Transverse colon (tissue), 4 donors: ENCODE measurements around the gene ATP13A4. TPM values are rescaled to one million over a fixed set of nuclear protein-coding genes. Genes with fewer than 3 reads are reported as not detected.

Experiments used
- DNase-seq: peaks from one replicate; pipeline ENCODE4 v3.0.0-alpha.2; 2019
- H3K27ac ChIP-seq, 4 donors: fragments of 200-600 bp; sonication (generic); 2 replicates each; pipeline ENCODE4 v1.5.1; 2016 to 2018; ENCODE audit warnings: inconsistent platforms in 4 of 4
- H3K27me3 ChIP-seq: fragments of 200-600 bp; sonication (generic); 2 replicates; pipeline ENCODE4 v1.5.1; 2017; ENCODE audit warnings: inconsistent platforms
- H3K36me3 ChIP-seq, 4 donors: fragments of 200-600 bp; sonication (generic); 2 replicates each; pipeline ENCODE4 v1.5.1; 2017 to 2019; ENCODE audit warnings: inconsistent platforms in 4 of 4
- H3K4me1 ChIP-seq, 4 donors: fragments of 200-600 bp; sonication (generic); 2 replicates each; pipeline ENCODE4 v1.5.1; 2017 to 2020; ENCODE audit warnings: inconsistent platforms in 4 of 4
- H3K4me3 ChIP-seq, 4 donors: fragments of 200-600 bp; sonication (generic); 1 replicate in 1 of 4; 2 replicates in 3 of 4; pipeline versions ENCODE4 v1.5.1 to v1.6.1; 2017 to 2019; ENCODE audit warnings: inconsistent platforms in 4 of 4
- H3K9me3 ChIP-seq, 2 donors: fragments of 200-600 bp; sonication (generic); 2 replicates each; pipeline ENCODE4 v1.5.1; 2017 to 2019; ENCODE audit warnings: inconsistent platforms in 2 of 2
- CTCF ChIP-seq, 5 experiments: fragments of 200-600 bp in 3 of 5; fragments of 450-650 bp in 2 of 5; sonication (generic) in 3 of 5; IDR thresholded peaks; 1 replicate in 2 of 5; 2 replicates in 3 of 5; pipeline ENCODE4 v1.5.1; 2016 to 2017; ENCODE audit warnings: antibody characterized with exemption in 5 of 5, inconsistent platforms in 3 of 5, mild to moderate bottlenecking in 2 of 5, moderate library complexity in 1 of 5
- EP300 ChIP-seq: sonication (generic); formaldehyde crosslinking; IDR thresholded peaks from one replicate; pipeline ENCODE4 v1.6.1; 2017; ENCODE audit warnings: antibody characterized with exemption, low read depth
- POLR2A ChIP-seq: fragments of 450-650 bp; IDR thresholded peaks from one replicate; pipeline ENCODE4 v1.6.1; 2016; ENCODE audit warnings: antibody characterized with exemption, mild to moderate bottlenecking, moderate library complexity
- POLR2AphosphoS5 ChIP-seq, 3 donors: sonication (generic); formaldehyde crosslinking; IDR thresholded peaks; one replicate each; pipeline ENCODE4 v1.6.1; 2016; ENCODE audit warnings: antibody characterized with exemption in 3 of 3
- WGBS, 2 donors: methylation state at CpG; one replicate each; pipeline ENCODE4 v1.1.5; 2018; ENCODE audit warnings: low coverage in 1 of 2; 5-methylcytosine and 5-hydroxymethylcytosine counted together
- in situ Hi-C, 4 donors: fragments of 200-750 bp; cut with MboI; loops; one replicate each; pipeline versions ENCODE4 v1.15.0 to v1.15.1; 2017; ENCODE audit warnings: low sequenced_read_pairs in 3 of 4, low pct_ligation_motif_present in 1 of 4, low pct_unique_long_range_greater_than_20kb in 1 of 4
- intact Hi-C: fragments of 100-400 bp; cut with DNase I; formaldehyde crosslinking; loops from one replicate; pipeline ENCODE4 v1.15.1; 2023; ENCODE audit warnings: low total_unique reads
- total RNA-seq, 4 donors: library from RNA; depleted of rRNA; stranded (reverse); fragments of >200 nt; gene quantifications; one replicate each; pipeline ENCODE4 v1.1.0, GENCODE V29; 2016

The ATP13A4 gene
- 10 to 100 TPM in 1 of 4 donors, 1 to 10 TPM in 3; 5.6 to 13.4 (median 6.9) TPM for total RNA-seq

GRCh38 chr3:193554811-193555210 is at the start of gene ATP13A4:
Gene ATP13A4 (minus strand): TSS chr3:193554895. CDS start chr3:193554799, 96 bp downstream.
- intact Hi-C loops (no loop called here), in situ Hi-C loops (loop anchor here in 3 of 4 donors (25.0 kb wide), 5 partner anchors 93 to 1093 kb away; no protein-coding TSS in a partner anchor)
- DNase-seq, result peak; percentile 80
- WGBS, 2 donors, result 30 to 50% methylated on average over 2 to 9 of the region's 9 CpGs
- Histone ChIP-seq H3K36me3 (no peaks in the 10 kb centered on the region), H3K9me3 (no peaks in the 10 kb centered on the region), H3K4me1 (peaks cover 0 to 23% (median 15%) of the 10 kb centered on the region in 4 donors), H3K27ac (peak within 1 kb of the TSS; percentile 66 to 83 (median 74)), H3K4me3 (peak within 1 kb of the TSS in 3 of 4 donors; percentile 13 to 38 (median 22)), H3K27me3 (no peaks in the 10 kb centered on the region)
- no peak for TF ChIP-seq EP300
- TF ChIP-seq POLR2A, result peak; percentile 84
- TF ChIP-seq CTCF (IDR thresholded peaks at IDR 0.05), result no peak
- peak; percentile 64 to 87 (median 78) for TF ChIP-seq POLR2AphosphoS5 (IDR thresholded peaks at IDR 0.05)

- H3K4me3 ChIP-seq, result no peak overlapping the region
- 80 to 86% methylated on average over 1 of the region's 1 CpG for WGBS, 2 donors
- intact Hi-C loops, result no loop called here
- in situ Hi-C loops, result no loop called here
- peaks cover 0 to 7% (median 0%) of the 10 kb centered on the region in 4 donors for H3K36me3 ChIP-seq
- no peaks in the 10 kb centered on the region for H3K9me3 ChIP-seq
- TF ChIP-seq POLR2A (no peak), POLR2AphosphoS5 (IDR thresholded peaks at IDR 0.05) (no peak), CTCF (IDR thresholded peaks at IDR 0.05) (no peak), EP300 (no peak)
- H3K27ac ChIP-seq, result no peak overlapping the region
- H3K4me1 ChIP-seq, result peaks cover 5 to 15% (median 8%) of the 10 kb centered on the region in 4 donors
- DNase-seq, result no peak
- no peaks in the 10 kb centered on the region for H3K27me3 ChIP-seq
Measured at GRCh38 chr3:193599393-193599792, 44.7 kb upstream of the ATP13A4 start.

GRCh38 chr3:193598202-193598601 is 43.5 kb upstream of the ATP13A4 start:
- Histone ChIP-seq H3K27me3 (no peaks in the 10 kb centered on the region), H3K4me1 (peaks cover 9 to 23% (median 14%) of the 10 kb centered on the region in 4 donors), H3K36me3 (peaks cover 0 to 7% (median 0%) of the 10 kb centered on the region in 4 donors), H3K4me3 (no peak overlapping the region), H3K27ac (no peak overlapping the region), H3K9me3 (no peaks in the 10 kb centered on the region)
- 88 to 91% methylated on average over 2 of the region's 2 CpGs for WGBS, 2 donors
- intact Hi-C loops (no loop called here), in situ Hi-C loops (no loop called here)
- no peak for DNase-seq
- TF ChIP-seq CTCF (IDR thresholded peaks at IDR 0.05) (no peak), POLR2AphosphoS5 (IDR thresholded peaks at IDR 0.05) (no peak), POLR2A (no peak), EP300 (no peak)

- TF ChIP-seq EP300 (no peak), POLR2AphosphoS5 (IDR thresholded peaks at IDR 0.05) (no peak), CTCF (IDR thresholded peaks at IDR 0.05) (no peak), POLR2A (no peak)
- 95 to 97% methylated on average over 3 to 5 of the region's 5 CpGs for WGBS, 2 donors
- Histone ChIP-seq H3K36me3 (peaks cover 0 to 7% (median 0%) of the 10 kb centered on the region in 4 donors), H3K4me3 (no peak overlapping the region), H3K4me1 (peaks cover 9 to 30% (median 20%) of the 10 kb centered on the region in 4 donors), H3K27ac (no peak overlapping the region), H3K27me3 (no peaks in the 10 kb centered on the region), H3K9me3 (no peaks in the 10 kb centered on the region)
- in situ Hi-C loops, result no loop called here
- intact Hi-C loops, result no loop called here
- DNase-seq, result no peak
Measured at GRCh38 chr3:193595939-193596487, 41.3 kb upstream of the ATP13A4 start.
